GM21367 (cell line): ENCODE results near the gene ICA1L.
"Not testable (repeated sequence)": the region's sequence is repeated elsewhere in the genome, so short reads cannot be mapped to it uniquely, and the experiment has no call there.

Experiments
- ATAC-seq: cut with Tn5 transposase; IDR thresholded peaks from one replicate; pipeline ENCODE4 v1.9.1; 2021; ENCODE audit not compliant: unreplicated experiment

The ICA1L gene

GRCh38 chr2:202847693-202848524, 23.7 kb downstream of the ICA1L start:
- peak; percentile 65 for ATAC-seq

DNA sequence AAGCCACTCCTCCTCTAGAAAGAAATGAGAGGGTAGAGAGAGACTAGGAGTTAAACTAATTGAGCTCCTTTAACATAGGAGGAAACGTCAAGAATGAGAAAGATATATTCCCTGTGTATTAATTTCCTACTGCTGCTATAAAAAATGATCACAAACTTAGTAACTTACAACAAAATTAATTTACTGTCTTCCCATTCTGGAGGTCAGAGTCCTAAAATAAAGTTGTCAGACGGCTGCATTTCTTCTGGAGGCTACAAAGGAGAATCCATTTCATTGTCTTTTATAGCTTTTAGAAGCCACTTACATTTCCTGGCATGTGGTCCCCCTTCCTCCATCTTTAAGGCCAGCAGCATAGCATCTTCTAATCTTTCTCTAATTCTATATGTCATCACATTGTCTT, 26.9 kb downstream of the ICA1L start:
- no peak for ATAC-seq

GRCh38 chr2:202842690-202843089, 28.9 kb downstream of the ICA1L start:
- ATAC-seq = no peak

DNA sequence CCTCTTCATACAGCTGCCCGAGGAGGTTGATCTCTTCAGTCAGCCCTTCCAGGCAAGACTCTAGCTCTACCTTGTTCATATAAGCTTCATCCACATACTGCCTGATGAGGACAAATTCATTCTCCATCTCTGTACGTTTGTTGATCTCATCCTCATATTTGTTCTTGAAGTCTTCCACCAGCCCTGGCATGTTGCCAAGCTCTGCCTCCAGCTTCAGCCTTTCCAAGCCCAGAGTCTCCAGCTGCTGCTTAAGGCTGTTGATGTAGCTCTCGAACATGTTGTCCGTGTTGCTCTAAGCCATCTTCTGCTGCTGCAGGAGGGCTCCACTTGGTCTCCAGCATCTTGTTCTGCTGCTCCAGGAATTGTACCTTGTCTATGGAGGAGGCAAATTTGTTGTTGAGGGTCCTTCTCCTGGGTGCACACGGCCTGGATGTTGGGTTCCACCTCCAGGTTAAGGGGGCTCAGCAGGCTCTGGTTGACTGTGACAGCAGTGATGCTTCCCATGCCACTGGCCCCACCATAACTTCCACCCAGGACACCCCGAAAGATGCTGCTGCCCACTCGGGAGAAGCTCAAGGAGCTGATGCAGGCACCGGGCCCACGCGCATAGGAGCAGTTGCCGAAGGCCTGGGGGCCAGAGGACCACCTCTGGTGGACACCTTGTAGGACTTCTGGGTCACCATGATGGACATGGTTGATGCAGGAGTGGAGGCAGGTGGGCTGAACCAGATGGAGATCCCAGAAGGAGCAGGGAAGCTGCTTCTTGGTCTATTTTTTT, 30.3 kb downstream of the ICA1L start:
- no peak for ATAC-seq

DNA sequence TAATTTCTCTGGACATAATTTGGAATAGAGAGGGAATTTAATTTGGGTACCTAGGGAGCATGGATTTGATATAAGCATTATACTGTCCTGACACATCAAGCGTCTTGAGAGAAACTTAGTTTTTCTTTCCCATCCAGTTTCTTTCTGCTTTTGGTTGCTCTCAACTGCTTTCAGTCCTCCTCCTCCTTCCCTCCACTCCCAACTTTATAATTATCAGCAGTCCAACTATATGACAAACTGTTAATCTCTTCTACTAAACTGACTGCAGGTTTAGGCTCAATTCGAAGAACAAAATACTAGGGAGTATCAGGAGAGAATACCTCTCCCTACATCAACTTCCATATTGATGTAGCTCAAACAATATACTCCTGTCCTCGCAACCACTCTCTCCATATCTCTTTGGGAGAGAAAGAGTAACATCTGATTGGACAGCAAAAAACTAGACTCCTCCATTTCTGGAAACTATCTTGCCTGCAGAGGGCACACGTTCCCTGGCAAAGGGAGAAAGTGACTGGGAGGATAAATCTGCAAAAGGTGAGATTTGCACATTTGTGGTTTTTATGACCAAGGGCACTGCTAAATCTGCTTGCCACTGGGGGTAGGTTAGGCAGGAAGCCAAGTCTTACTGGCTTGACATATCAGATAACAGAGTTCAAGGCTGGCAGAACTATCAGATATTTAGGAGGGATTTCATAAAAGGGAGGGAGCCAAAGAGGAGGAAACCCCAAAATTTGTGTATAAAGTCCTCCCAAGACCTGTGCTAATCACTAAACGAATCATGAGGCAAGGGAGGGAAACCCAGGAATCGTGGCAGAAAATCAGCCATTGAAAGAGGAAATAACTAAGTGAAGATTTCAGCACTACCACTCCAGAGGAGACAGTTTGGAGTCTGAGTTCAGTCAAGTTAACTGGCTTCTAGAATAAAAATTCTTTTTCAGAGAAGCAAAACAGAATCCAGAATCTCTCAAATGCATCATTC, 40.0 kb downstream of the ICA1L start:
- peak; percentile 55 for ATAC-seq

- ATAC-seq = no peak
Measured at GRCh38 chr2:202824901-202825300, 46.7 kb downstream of the ICA1L start.

- no peak for ATAC-seq
Measured at GRCh38 chr2:202822411-202822810, 49.2 kb downstream of the ICA1L start.

DNA sequence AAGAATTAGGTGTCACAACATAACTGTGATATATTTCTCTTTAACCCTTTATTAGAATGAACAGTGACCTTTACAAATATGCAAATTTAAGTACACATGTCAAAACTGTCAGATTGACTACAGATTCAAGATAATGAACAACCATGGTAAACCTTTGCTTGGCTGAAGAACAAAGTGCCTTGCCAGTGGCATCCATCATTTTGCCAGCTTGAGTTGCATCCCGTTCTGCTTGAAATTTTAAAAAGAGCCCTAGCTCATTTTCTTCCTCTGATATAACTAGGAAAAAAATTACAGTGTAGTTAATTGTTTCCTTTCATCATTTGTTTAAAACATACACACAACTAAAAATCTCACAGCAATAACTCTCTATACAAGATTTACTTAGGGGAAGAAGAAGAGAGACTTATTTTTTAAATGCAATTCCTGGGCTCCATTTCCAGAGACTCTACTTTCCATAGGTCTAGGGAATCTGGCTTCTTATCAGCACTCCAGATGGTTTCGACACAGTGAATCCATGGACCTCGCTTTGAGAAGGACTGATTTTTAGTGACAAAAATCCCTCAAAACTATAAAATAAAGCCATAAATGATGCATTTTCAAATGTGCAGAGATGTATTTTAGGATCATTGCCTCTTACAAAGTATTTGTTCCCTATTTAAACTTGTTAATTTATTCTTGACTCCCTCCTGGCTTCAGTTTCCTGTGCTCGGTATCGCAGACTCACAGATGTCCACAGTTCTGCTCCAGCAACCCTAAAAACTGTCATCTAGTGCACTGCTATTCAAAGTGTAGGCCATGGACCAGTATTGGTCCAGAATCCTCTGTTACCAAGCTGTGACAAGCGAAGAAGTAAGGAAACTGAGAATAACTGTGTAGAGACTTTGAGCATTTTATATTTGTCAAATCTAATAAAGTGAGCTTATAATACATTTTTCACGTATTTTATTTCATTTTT, 50.1 kb downstream of the ICA1L start:
- no peak for ATAC-seq

GRCh38 chr2:202818321-202818720, 53.2 kb downstream of the ICA1L start:
- ATAC-seq = no peak

- no peak for ATAC-seq
Measured at GRCh38 chr2:202817771-202818170, 53.8 kb downstream of the ICA1L start.

DNA sequence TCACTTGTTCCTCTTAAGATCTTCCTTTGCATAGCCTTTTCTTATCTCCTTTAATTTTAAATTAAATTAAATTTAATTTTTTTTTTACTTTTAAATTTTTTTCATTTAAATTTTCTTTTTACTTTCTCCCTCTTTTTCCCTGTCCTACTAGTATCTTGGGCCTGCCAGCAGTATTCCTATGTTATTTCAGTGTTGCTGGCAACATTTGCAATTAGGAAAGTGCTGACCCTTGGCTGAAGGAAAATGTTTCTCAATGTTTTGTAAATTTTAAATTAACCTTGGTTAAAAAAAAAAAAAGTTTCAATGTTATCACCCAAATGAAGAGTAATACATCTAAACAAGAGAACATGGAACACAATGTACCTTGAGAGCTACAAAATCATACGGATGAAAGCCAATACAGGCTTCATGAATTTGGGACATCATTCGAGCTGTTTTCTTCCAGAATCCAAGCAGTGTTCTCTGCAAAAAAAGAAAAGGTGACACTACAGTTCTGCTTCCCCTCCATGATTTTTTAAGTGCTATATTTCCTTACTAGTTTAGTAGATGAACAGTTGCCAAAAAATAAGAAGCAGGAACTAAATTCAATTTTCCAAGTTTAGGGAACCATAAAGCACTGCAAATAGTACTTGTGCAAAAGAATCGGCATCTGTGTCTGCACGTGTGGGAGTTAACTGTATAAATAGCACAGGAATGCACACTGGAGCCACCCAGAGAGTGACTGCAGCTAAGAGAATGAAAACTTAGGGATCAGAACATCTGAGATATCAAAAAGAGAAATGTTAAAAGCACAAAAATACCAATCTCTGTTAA, 55.8 kb downstream of the ICA1L start:
- no peak for ATAC-seq

DNA sequence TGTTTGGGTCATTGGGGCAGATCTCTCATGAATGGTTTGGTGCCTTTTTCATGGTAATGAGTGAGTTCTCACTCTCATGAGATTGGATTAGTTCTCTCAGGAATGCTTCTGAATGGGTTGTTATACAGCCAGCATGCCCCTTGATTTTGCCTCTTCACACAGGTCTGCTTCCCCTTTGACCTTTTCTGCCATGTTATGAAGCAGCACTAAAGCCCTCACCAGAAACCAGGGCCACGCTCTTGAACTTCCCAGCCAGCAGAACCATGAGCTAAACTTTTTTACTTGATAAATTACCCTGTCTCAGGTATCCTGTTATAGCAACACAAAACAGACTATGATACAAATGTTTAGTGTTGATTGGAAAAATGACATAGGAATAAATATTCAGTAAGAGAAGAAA, 57.3 kb downstream of the ICA1L start:
- no peak for ATAC-seq

GRCh38 chr2:202813387-202813786, 58.2 kb downstream of the ICA1L start:
- ATAC-seq = no peak

- ATAC-seq = no peak
Measured at GRCh38 chr2:202808754-202809153, 62.8 kb downstream of the ICA1L start.

- not testable (repeated sequence) for ATAC-seq
Measured at GRCh38 chr2:202807431-202808138, 64.0 kb downstream of the ICA1L start.

GRCh38 chr2:202805911-202806310, 65.7 kb downstream of the ICA1L start:
- not testable (repeated sequence) for ATAC-seq

DNA sequence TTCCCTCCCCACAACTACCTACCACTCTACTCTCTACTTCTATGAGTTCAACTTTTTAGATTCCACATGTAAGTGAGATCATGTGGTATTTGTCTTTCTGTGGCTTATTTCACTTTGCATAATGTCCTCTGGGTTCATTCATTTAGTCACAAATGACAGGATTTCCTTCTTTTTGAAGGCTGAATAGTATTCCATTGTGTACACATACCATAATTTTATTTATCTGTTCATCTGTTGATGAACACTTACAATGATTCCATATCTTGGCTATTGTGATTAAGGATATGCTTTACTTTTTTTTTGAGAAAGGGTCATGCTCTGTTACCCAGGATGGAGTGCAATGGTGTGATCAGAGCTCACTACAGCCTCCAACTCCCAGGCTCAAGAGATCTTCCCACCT, 73.6 kb downstream of the ICA1L start:
- no peak for ATAC-seq

DNA sequence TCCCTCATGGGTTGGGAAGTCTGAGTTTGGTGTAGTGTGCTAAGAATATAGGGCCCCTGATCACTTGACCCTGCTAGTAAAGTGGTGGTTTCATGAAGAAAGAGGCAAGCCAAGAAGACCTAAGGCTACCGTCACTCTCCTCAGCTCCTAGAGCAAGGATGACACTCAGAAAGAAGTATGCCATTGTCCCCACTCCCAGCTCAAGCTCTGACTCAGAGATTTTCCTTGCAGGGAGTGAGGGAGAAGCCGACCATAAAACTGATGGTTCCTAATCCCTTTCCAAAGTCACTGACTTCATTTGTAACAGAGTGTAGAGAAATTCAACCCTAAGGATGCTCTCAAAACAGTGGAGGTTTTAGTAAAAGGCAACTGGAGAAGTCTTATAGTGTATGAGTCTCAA, 80.9 kb downstream of the ICA1L start:
- ATAC-seq = no peak
